Cardiac septum (tissue), 1 donor: ENCODE data around the gene CCDC197. TPM values are rescaled to one million over a fixed set of nuclear protein-coding genes. Genes with fewer than 3 reads are reported as not detected.

Experiments
- DNase-seq: peaks from one replicate; pipeline ENCODE4 v3.0.0-alpha.2; 2020; ENCODE audit warnings: low spot score
- intact Hi-C: fragments of 100-400 bp; cut with DNase I; formaldehyde crosslinking; loops from one replicate; pipeline ENCODE4 v1.14.0; 2022
- long read RNA-seq: library from polyadenylated mRNA; unstranded; transcript quantifications from one replicate; pipeline ENCODE4 v2.0.0, GENCODE V29; 2021
- total RNA-seq: library from RNA; stranded (reverse); fragmentation: NEBNext Ultra II Directional; extraction: Animal tissue kit (Norgen Biotek cat#: 25700); gene quantifications from one replicate; pipeline ENCODE4 v1.2.1, GENCODE V29; 2021
- donor health status: DM: no; HTN: no; CAD: no.

CCDC197 gene
- 3.4 TPM for total RNA-seq
- long read RNA-seq, partial matches to known transcripts, result 4 of 7 reads
- long read RNA-seq, other reads (novel, unspliced or antisense), result 3 of 7 reads

DNA sequence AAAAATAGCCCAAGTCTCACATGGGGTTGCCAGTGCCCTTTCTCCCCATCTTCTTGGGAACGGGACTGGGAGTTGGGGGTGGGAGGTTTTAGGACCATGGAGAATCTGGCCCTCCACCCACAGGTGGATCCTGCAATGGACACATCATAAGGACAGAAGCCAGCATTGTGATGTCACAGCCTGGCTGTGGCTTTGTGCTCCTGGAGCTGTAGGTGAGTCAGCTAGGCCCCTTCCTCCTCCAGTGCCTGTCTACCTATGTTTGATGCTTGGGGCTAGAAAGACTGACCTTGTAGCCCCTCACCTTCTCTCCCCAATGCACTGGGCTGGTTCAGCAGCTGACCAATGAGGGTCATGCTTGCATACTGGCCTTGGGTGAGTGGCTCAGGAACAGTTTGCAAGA, at the start of gene CCDC197:
Gene CCDC197 (plus strand): TSS at position 220 of the 400 bp plus-strand sequence. CDS start 831 bp downstream, outside the sequence.
- intact Hi-C loops, result loop anchor here (5.0 kb wide), 1 partner anchor 40 kb away; no protein-coding TSS in a partner anchor
- no peak for DNase-seq

DNA sequence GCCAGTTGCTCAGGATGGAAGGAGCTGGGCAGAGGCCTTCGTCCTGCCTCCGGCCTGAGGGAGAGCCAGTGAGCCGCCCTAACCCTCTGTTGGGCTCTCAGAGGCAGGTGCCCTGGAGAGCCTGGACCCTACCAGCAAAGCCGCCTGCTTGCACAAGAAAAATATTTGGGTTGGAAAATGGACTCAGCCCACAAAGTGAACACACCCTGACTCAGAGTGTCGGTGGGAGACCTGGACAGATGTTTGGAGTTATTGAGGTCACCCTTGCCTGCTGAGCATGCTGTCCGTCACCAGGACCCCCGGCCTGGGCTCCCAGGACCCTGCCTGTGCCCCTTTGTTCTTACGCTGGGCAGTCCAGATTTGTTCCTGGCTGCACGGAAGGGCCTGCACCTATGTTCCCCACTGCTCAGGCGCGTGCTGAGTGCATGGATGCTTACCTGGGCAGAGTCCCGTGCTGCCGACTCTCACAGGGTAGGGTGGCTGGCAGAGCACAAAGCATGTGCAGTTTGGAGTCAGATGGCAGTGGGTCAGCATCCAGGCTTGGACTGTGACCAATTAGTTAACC, 47.5 kb upstream of the CCDC197 start:
- intact Hi-C loops, result no loop called here
- no peak for DNase-seq

DNA sequence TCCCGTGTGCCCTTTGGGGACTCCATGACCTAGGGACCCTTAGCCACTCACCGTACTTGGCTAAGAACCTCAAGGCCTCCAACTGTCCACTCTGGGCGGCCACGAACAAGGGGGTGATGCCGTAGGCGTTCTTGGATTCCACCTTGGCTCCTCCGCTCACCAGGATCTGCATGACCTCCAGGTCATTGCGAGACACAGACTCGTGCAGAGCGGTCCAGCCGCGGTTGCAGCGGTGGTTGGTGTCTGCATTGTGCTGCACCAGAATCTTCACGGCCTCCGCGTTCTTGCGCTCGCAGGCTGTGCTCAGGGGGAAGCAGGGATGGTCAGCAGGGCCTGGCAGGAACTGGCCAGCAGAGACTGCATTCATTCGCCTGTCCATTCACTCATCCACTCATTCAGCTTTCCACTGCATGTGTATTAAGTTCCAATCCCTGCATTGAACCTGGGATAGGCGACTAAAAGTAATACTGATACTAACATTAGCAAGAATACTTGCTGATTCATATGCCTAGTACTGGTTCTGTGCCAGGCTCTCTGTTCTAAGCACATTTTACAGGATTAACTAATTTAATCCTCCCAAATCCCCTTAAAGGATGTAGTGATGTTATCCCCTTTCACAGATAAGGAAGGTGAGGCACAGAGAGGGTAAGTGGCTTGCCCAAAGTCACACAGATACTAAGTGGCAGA, 46.0 kb upstream of the CCDC197 start:
- no peak for DNase-seq
- intact Hi-C loops, result no loop called here

DNA sequence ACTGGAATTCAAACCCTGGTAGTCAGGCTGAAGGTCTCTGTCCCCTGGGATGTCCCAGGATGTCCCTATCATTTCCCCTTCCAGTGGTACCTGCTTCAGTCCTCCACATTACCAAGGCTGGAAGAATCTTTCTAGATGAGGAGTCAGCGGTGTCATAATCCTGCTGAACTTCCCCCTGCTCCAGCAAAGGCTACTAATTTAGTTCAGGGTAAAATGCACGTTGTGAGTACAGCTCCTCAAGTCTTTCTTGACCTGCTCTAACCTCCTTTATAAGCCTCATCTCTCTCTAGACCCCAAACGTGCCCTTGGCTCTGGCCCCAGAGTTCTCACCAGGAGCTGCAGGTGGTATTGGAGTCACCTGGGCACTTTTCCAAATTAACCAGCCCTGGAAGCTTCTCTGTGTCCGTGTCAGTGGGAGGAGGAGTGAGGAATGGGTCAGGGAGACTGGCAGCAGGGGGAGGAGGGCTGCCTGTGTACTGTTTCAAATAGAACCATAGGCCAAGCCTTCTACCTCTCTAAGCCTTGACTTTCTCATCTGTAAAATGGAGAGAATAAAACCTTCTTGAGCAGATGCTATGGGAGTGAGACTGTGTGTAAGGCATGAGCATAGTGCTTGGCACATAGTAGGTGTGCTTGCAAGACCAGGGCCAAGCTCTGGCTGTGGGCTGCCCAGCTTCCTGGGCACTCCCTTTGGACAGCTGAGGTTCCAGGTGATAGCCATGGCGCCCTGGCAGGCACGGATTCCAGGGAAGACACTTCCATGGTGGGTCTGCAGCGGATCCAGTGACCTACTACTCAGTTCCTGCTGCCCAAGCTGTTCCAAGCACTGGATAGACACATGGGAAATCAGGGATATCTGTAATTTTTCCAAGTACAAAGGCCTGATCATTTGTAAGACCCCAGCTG, 45.2 kb upstream of the CCDC197 start:
- DNase-seq, result no peak
- intact Hi-C loops, result no loop called here

DNA sequence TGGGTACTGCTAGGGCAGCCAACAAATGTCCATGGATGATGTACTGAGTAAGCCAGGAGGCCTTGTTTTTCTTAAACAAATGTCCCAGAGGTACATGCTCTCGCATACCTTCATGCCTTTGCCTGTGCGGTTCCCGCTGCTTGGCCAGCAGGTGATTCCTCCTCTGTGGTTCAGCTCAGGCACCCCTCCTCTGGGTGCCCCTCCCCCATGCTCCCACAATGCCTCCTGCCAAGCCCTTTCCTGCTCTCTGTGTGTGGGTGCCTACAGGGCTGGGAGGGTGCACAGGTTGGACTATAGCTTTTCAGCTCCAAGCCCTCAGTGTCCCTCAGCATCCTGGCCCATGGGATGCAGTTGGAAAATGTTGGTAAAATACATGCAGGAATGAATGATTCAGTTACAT, 44.3 kb upstream of the CCDC197 start:
- intact Hi-C loops, result no loop called here
- DNase-seq, result no peak

DNA sequence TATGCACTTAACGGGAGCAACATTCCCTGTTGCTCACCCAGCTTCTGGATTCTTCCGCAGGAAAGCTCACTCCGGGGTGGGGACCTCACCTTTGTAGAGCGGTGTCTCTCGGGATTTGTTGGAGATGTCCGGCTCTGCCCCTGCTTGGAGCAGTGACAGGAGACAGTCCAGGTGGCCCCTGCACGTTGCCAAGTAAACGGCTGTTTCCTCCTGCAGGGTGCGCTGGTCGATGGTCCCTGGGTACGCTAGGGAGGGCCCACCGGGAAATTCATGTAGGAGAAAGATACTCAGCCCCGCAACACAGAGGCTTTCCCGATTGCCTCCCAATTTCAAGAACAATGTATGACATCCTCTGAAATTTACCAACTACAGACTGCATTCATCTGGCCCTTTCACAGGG, 43.8 kb upstream of the CCDC197 start:
- no peak for DNase-seq
- intact Hi-C loops, result no loop called here

DNA sequence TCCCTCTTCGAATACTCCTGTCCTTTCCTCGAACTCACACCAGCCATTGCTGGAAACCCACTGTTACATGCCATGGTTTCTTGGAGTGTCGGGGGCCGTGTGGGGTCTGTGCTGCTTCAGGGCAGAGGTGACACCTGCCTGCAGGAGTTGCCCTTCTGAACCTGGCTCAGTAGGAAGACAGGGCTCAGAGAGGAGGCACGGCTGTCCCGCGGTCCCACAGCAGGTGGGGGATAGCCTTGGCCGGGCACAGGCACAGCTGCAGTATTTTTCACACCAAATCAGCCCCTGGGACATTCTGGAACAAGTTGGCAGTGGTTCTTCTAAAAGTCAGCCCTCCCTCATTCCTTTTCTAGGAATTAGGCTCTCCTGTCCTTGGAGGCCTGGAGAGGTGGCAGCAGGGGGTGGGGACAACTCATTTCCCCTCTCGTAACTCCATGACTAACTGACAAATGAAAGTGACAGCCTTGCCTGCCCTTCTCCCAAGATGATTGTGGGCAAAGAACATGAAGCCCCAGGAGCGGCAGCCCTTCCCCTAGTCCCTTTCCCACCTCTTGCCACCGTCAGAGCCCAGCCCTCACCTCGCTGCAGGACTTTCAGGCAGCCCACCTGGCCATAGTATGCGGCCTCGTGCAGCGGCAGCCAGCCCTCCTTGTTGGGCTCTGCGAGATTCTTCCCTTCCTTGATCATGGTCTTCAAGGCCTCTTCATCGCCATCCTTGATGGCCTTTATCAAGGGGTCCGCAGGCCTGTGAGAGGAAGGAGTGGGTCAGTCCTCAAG, 43.2 kb upstream of the CCDC197 start:
- DNase-seq, result no peak
- intact Hi-C loops, result no loop called here

DNA sequence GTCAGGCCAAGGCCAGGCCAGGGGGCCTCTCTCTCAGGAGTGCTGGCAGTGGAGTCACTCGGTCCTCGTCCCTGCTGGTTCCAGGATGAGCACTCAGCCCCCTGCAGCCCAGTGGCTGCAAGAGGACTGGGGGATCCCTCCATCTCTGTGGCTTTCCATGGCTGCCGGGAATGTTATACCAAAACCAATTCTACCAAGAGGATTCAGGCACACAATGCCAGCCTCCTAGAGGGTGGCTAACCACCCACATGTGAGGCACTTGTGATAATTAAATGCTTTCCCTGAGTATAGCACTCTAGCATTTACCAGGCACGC, 42.6 kb upstream of the CCDC197 start:
- DNase-seq, result no peak
- intact Hi-C loops, result no loop called here

DNA sequence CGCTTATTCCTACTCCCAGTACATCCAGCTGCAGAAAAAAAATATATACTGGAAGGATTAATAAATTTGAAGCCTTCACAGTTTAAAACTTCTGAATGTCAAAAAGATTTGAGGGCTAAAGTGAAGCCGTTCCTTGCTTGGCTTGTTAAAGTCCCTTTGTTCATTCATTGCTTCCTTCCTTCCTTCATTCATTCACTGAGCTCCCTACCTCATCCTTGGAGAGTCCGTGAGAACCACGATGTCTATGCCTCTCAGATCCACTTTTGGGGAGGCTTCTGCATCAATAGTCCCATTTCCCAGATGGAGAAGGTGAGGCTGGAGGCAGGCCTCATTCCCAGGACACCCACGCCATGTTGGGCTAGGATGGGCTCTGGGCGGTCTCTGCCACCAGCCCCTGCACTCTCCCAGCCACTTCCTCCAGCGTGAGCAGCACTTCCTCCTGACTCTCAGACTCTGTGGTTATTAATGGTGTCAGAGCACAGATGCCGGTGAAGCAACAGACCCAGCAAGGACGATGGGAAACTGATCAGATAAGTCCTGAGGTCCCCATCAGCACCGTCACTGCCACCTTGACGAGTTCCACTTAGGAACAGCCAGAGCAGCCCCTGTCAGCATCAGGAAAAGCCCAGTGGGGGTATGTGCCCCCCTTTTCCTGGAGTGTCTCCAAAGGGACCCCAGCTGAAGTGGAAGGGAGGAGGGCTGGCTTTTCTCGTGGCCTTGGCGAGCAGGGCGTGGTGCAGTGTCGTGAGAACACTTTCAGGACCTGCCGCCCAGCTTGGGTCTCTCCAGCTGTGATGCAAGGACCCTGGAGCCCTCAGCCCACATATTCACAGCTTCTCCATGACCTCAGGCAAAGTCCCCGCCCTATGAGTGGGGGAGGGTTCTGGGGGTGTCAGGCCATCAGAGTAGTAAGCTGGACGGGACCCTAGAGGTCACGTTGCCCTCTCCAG, 41.9 kb upstream of the CCDC197 start:
- intact Hi-C loops, result loop anchor here (5.0 kb wide), 1 partner anchor 42 kb away; the partner anchor contains the start of gene CCDC197
- DNase-seq, result no peak

DNA sequence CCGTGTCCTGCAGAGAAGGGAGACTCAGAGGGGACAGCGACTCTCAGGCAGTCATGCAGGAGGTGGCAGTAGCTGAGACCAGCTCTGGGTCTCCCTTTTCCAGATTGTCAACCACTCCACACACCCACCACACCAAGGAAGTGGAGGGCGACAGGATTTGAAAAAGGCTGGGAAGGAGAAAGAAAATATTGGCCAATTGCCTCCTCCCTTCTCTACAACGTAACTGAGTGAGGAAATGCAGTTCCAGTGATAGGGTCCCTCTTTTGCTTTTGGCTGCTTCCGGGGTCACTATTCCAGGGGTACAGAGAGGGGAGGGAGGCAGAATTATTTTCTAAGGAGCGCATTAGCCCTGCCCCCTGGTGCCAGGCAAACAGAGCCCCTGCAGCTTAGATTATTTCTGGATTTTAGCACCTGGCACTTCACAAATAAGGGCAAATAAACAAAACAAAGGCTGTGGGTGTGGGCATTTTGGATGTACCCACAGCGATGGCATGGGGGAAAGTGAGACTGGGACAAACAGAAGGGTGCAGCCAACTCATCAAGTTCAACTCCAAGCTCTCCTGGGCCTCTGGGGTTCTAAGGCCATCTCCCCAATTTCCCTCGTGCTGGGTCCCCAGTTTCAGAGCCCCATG, 41.1 kb upstream of the CCDC197 start:
- intact Hi-C loops, result loop anchor here (2.0 to 5.0 kb wide), 2 partner anchors 21 to 41 kb away; partner anchors contain the start of genes ASB2 and CCDC197
- DNase-seq, result no peak

DNA sequence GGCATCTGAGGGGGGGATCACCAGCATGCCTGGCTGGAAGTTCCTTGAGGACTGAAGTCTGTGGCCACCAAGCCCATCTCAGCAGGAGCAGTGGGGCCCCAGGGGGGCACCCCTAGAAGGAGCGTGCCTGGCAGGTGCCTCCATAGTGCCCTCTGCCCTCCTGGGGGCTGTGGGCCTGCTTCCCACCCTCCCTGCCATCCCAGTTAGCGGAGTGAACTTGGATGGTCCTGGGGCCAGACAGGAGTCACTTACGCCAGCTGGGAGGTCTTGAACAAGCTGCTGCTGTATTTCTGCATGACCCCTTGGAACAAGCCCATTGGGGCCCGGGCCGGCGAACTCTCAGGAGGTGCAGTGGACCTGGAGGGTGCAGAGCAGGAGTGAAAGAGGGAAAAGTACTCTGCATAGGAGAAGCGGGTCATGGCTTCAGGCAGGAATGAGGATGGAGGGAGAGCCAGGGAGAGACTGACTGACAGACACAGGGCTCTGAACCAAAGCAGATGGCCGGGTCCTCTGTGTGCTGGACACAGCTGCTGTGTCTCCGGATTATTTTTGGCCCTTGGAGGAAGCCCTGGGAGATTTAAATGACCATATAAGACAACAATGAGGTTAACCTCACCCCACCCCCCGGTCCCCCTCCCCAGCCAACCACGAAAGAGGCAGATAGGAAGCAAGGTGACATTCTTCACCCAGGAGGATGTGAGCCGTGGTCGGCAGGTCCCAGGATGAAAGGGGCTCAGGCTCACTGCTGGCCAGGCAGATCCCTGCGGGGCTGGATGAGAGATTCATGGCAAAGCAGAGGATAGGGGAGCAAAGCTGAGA, 40.4 kb upstream of the CCDC197 start:
- DNase-seq, result no peak
- intact Hi-C loops, result loop anchor here (2.0 to 5.0 kb wide), 2 partner anchors 20 to 41 kb away; partner anchors contain the start of genes ASB2 and CCDC197

DNA sequence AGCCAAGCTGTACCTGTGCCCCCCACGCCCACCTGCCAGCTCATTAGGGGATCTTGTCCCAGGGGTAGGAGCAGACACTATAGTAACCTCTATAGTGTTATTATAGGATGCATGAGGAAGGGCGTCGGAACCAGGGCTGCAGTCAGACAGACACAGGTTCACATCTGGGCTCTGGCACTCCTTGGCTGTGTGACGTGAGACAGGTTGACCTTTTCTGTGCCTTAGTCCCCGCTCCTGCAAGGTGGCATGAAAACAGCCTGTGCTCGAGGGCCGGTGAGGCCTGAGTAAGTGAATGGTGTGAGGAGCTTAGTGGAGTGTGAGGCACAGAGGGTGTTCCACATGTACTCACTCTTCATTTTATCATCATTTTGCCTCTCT, 39.8 kb upstream of the CCDC197 start:
- DNase-seq, result no peak
- intact Hi-C loops, result loop anchor here (2.0 to 5.0 kb wide), 2 partner anchors 19 to 40 kb away; partner anchors contain the start of genes ASB2 and CCDC197

DNA sequence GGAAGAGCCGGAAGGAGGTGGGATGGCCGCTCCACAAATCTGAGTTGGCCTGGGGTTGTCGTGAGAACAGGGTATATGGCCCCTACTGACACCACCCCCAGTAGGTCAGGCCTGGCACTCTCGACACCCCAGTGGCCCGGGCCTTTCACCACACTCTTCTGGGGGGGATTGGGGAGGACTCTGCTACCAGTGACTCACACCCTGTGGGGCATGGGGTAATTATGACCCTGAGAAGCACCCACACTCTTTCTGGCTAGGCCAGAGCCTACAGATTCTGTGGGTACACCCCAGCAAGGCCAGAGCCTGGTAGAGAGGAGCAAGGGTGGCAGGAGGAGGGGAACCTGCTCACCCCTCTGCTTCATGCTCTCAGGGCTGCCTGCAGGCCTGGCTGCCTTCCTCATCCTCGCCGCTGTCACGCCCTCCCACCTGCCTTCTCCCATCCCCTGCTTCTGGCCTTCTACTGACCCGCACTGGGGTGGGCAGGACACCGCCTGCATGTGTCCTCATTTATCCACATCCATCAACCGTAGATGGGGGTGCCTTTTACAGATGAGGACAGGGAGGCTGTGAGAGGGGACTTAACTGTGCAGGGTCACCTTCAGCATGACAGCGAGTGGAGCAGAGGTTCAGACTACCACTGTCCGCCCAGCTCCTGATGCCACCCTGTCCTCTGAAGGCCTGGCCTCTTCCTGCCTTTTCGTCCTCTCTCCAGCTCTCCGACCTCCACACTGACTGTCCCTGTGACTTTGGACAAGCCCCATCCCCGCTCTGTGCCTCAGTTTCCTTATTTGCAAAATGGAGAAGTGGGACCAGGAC, 39.1 kb upstream of the CCDC197 start:
- intact Hi-C loops, result loop anchor here (2.0 to 5.0 kb wide), 2 partner anchors 19 to 39 kb away; partner anchors contain the start of genes ASB2 and CCDC197
- no peak for DNase-seq

DNA sequence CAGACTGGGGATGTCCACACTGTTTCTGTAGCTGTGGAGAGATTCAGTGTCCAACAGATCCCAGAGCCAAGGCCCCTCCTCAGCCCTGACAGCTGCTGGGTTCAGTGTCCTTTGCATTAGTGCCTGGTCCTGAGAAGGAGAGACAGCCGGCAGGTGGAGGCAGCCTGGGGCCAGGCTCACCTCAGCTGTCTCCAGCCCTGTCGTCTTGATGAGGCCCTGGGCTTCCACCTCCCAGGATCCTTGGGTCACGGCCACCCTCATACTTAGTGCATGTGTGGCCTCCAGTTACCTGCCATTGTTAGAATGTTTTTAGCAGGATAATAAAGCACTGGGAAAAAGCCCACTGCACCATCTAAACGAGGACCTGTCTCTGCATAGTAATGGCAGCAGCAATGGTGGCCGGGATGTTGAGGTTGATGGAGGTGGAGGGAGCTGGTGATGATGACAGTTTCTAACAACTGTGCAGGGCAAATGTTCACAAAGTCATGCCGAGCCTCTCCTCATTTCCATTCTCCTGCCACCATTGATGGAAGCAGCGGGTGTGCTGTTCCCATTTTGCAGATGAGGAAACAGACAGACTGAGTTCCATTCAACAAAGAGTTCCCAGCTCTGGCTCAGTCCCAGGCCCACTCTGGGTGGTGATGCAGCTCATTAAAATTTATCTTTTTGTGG, 38.4 kb upstream of the CCDC197 start:
- intact Hi-C loops, result loop anchor here (5.0 kb wide), 1 partner anchor 39 kb away; the partner anchor contains the start of gene CCDC197
- DNase-seq, result no peak
